Mesothelial cell of epicardium (in vitro differentiated cells): ENCODE data around the gene NFIB. TPM values are rescaled to one million over a fixed set of nuclear protein-coding genes. Genes with fewer than 3 reads are reported as not detected.

Experiments
- DNase-seq, 2 experiments: peaks; one replicate each; pipeline ENCODE4 v3.0.0; 2021; ENCODE audit warnings: low spot score in 2 of 2; ENCODE audit not compliant: unreplicated experiment in 2 of 2
- H3K27ac Mint-ChIP-seq: 2 replicates; pipeline ENCODE4 v1.8.0; 2021; ENCODE audit warnings: mixed read lengths
- H3K27me3 Mint-ChIP-seq: 2 replicates; pipeline ENCODE4 v1.8.0; 2021; ENCODE audit warnings: low read depth, mixed read lengths
- H3K36me3 Mint-ChIP-seq: 2 replicates; pipeline ENCODE4 v1.8.0; 2021; ENCODE audit warnings: mixed read lengths
- H3K4me1 Mint-ChIP-seq: 2 replicates; pipeline ENCODE4 v1.8.0; 2021; ENCODE audit warnings: mixed read lengths
- H3K4me3 Mint-ChIP-seq: 2 replicates; pipeline ENCODE4 v1.8.0; 2021; ENCODE audit warnings: mild to moderate bottlenecking, moderate library complexity, mixed read lengths
- H3K9me3 Mint-ChIP-seq: 2 replicates; pipeline ENCODE4 v1.8.0; 2021; ENCODE audit warnings: mixed read lengths
- total RNA-seq: library from RNA; stranded (reverse); gene quantifications from 3 replicates; pipeline ENCODE4 v1.2.1, GENCODE V29; 2021
- TF ChIP-seq, protein P1 (sequence below): fragments of 200-600 bp; sonication (generic); IDR thresholded peaks from one replicate; pipeline ENCODE4 v1.5.0; 2021; ENCODE audit warnings: antibody characterized with exemption; ENCODE audit not compliant: unreplicated experiment

NFIB gene
- total RNA-seq, 1 donor from 2014 or later, result 230 TPM

- TF ChIP-seq, protein P1, sequence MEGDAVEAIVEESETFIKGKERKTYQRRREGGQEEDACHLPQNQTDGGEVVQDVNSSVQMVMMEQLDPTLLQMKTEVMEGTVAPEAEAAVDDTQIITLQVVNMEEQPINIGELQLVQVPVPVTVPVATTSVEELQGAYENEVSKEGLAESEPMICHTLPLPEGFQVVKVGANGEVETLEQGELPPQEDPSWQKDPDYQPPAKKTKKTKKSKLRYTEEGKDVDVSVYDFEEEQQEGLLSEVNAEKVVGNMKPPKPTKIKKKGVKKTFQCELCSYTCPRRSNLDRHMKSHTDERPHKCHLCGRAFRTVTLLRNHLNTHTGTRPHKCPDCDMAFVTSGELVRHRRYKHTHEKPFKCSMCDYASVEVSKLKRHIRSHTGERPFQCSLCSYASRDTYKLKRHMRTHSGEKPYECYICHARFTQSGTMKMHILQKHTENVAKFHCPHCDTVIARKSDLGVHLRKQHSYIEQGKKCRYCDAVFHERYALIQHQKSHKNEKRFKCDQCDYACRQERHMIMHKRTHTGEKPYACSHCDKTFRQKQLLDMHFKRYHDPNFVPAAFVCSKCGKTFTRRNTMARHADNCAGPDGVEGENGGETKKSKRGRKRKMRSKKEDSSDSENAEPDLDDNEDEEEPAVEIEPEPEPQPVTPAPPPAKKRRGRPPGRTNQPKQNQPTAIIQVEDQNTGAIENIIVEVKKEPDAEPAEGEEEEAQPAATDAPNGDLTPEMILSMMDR, result no peak
- H3K36me3 Mint-ChIP-seq, result no peaks in the 10 kb centered on the region
These were observed 17.2 kb upstream of the NFIB start for GRCh38 chr9:14331120-14331519.

DNA sequence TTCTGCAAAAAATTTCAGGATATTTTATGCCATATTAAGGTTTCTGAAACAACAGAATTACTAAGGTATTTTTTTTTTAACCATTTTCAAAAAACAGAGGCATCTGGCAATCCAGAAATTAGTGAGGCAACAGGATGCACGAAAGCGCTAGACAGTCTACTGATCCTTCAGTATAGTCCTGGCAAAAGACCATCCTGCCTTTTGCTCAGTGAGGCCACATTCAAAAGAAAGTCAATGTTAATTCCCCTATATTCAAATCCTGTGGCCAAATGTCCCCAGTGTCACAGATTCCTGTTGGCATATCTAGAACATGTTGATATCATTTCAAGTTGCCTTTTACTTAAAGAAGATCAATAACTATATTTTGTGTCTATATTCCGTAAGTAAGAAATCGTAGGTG lies 13.1 kb upstream of the NFIB start:
- no peaks in the 10 kb centered on the region for H3K27me3 Mint-ChIP-seq
- H3K4me1 Mint-ChIP-seq, result peaks cover 26% of the 10 kb centered on the region
- H3K4me3 Mint-ChIP-seq, result no peak overlapping the region
- no peak for DNase-seq
- no peaks in the 10 kb centered on the region for H3K36me3 Mint-ChIP-seq
- H3K9me3 Mint-ChIP-seq, result no peaks in the 10 kb centered on the region
- TF ChIP-seq, protein P1, result no peak
- no peak overlapping the region for H3K27ac Mint-ChIP-seq

More at GRCh38 chr9:14331120-14331519, 17.2 kb upstream of the NFIB start:
- no peak for DNase-seq
- Mint-ChIP-seq H3K4me1 (peaks cover 12% of the 10 kb centered on the region), H3K4me3 (no peak overlapping the region), H3K27ac (no peak overlapping the region), H3K9me3 (peaks cover 11% of the 10 kb centered on the region), H3K27me3 (no peaks in the 10 kb centered on the region)

- no peaks in the 10 kb centered on the region for H3K27me3 Mint-ChIP-seq
- H3K36me3 Mint-ChIP-seq, result no peaks in the 10 kb centered on the region
- H3K9me3 Mint-ChIP-seq, result no peaks in the 10 kb centered on the region
- peaks cover 31% of the 10 kb centered on the region for H3K4me1 Mint-ChIP-seq
- no peak overlapping the region for H3K27ac Mint-ChIP-seq
- TF ChIP-seq, protein P1, result no peak
- no peak for DNase-seq
- no peak overlapping the region for H3K4me3 Mint-ChIP-seq
These were observed 12.4 kb upstream of the NFIB start for GRCh38 chr9:14326264-14326826.

- Mint-ChIP-seq H3K27ac (no peak overlapping the region), H3K4me1 (peaks cover 38% of the 10 kb centered on the region)
These were observed 11.2 kb upstream of the NFIB start for GRCh38 chr9:14325147-14325546.

GRCh38 chr9:14323985-14324650 lies 10.2 kb upstream of the NFIB start:
- DNase-seq, result no peak
- H3K27me3 Mint-ChIP-seq, result no peaks in the 10 kb centered on the region
- no peaks in the 10 kb centered on the region for H3K9me3 Mint-ChIP-seq
- peak overlapping the region; percentile 77 for H3K4me3 Mint-ChIP-seq
- peak overlapping the region; percentile 97 for H3K27ac Mint-ChIP-seq
- TF ChIP-seq, protein P1, result no peak
- peaks cover 45% of the 10 kb centered on the region for H3K4me1 Mint-ChIP-seq
- no peaks in the 10 kb centered on the region for H3K36me3 Mint-ChIP-seq

More at GRCh38 chr9:14325147-14325546, 11.2 kb upstream of the NFIB start:
- TF ChIP-seq, protein P1, result no peak
- DNase-seq, result no peak
- Mint-ChIP-seq H3K9me3 (no peaks in the 10 kb centered on the region), H3K36me3 (no peaks in the 10 kb centered on the region), H3K27me3 (no peaks in the 10 kb centered on the region), H3K4me3 (no peak overlapping the region)
